HCT116 (cell line): ENCODE measurements around the gene ATP8A2.

Experiments
- CTCF ChIP-seq, 3 experiments: fragments of 200-600 bp in 1 of 3; sonication (generic) in 1 of 3; IDR thresholded peaks in 2 of 3; conservative IDR thresholded peaks in 1 of 3; 2 replicates each; pipeline ENCODE4 v1.5.1; 2012 to 2017; ENCODE audit warnings: low read depth in 2 of 3, low read length in 2 of 3, antibody characterized with exemption in 1 of 3, borderline replicate concordance in 1 of 3, control low read depth in 1 of 3, mild to moderate bottlenecking in 1 of 3, mixed read lengths in 1 of 3, mixed run types in 1 of 3, moderate library complexity in 1 of 3; ENCODE audit not compliant: insufficient read depth in 1 of 3
- EZH2 ChIP-seq: fragments of 200-600 bp; sonication (generic); IDR thresholded peaks from 2 replicates; pipeline ENCODE4 v1.6.1; 2017; ENCODE audit warnings: antibody characterized with exemption, mixed run types
- MAX ChIP-seq: IDR thresholded peaks from 2 replicates; pipeline ENCODE4 v1.6.1; 2012
- SIN3A ChIP-seq: IDR thresholded peaks from 2 replicates; pipeline ENCODE4 v1.6.1; 2012; ENCODE audit warnings: low read depth

- no peak for TF ChIP-seq SIN3A
- TF ChIP-seq EZH2 = no peak
- no peak for TF ChIP-seq CTCF (IDR thresholded peaks at IDR 0.05 in 2 of 3, conservative IDR thresholded peaks at IDR 0.05 in 1 of 3; ENCODE audit: borderline replicate concordance in 1 of 3, insufficient read depth in 1 of 3, low read depth in 2 of 3, low read length in 2 of 3)
- no peak for TF ChIP-seq MAX
These were observed 412.3 kb downstream of the ATP8A2 start for GRCh38 chr13:25784119-25784518.
